GM18507 (cell line): Measurements from ENCODE around the gene CD84.
"Not testable (repeated sequence)": the region's sequence is repeated elsewhere in the genome, so short reads cannot be mapped to it uniquely, and the experiment has no call there.

Experiments
- DNase-seq: peaks from one replicate; pipeline ENCODE4 v3.0.0; 2011; ENCODE audit warnings: low read depth; ENCODE audit not compliant: insufficient read length; ENCODE audit errors: extremely low spot score
- FAIRE-seq: peaks from 2 replicates; lab custom pipeline; 2011; peaks lifted over from hg19 to GRCh38; lab: Jason Lieb, UNC

Gene CD84

GRCh38 chr1:160548960-160549664, 30.2 kb downstream of the CD84 start:
- FAIRE-seq (peak; percentile 97), DNase-seq (peak; percentile 29)

GRCh38 chr1:160548183-160548582, 31.1 kb downstream of the CD84 start:
- DNase-seq: peak; percentile 63
- FAIRE-seq: no peak

- DNase-seq (no peak), FAIRE-seq (peak; percentile 31)
Observed at GRCh38 chr1:160547422-160547821, 31.9 kb downstream of the CD84 start.

DNA sequence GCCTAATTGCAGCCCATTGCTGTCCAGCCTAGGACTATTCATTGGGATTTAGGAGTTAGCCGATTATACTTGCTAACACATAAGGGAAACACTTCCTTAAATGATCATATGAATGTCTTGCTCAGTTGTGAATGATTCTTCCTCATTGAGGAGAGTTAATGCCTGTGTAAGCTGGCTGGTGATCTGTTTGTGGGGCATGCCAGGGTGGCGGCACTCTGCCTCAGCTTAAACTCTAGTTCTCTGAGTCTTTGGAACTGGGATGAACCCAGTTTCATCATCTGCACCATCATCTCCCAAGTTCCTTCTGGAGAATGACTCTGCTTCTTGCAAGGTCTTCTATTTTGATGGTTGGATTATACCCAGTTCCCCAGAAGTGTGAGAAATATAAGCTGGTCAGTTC, 32.4 kb downstream of the CD84 start:
- FAIRE-seq (no peak), DNase-seq (no peak)

DNA sequence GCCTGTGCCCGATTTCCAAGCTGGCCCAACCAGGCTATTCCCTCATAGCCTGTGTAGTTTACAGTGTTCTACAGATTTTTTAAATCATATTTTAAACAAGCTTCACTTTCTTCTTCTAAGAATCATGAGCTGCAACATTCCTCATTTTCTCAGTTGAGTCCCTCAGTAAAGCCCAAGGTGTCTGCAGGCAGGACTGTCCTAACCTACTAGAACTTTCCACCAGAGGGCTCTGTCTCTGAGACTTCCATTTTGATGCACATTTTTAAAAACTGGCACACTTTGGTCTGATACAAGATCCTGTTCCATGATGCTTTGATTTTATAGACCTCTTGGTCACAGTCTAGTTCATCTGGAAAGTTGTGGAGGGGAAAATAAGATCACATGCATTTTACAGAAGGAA, 34.6 kb downstream of the CD84 start:
- no peak for DNase-seq
- peak; percentile 89 for FAIRE-seq

- DNase-seq: no peak
- peak; percentile 65 for FAIRE-seq
Observed at GRCh38 chr1:160542303-160542945, 36.9 kb downstream of the CD84 start.

DNA sequence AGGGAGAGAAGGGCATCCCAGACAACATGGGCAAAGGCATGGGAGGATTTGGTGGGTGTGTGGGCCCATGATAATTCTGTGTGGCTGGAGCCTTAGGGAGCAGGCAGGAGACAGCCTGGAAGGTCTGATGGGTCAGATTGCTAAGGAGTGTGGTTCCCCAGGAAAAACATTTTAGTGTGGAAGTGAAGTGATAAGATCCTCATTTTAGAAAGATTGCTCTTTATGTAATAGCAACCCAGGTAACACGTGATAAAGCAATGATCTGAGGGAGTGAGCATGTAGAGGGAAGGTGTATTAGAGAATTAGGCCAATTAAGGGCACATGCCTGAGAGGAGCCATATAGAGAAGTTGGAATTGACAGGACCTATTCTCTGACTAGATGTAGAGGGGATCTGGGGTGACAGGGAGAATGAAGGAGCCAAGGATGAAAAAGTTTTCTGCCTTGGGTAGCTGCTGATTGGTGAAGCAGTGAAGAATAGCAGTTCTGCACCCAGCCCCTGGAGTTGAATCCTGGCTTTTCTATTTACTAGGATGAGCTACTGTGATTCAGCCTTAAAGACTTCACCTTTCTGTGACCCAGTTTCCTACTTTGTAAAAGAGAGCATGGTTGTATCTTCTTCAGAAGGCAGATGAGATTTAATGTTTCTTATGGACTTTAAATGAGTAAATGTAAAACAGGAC, 37.5 kb downstream of the CD84 start:
- no peak for DNase-seq
- peak; percentile 70 for FAIRE-seq

GRCh38 chr1:160540859-160541233, 38.5 kb downstream of the CD84 start:
- FAIRE-seq: no peak
- DNase-seq: no peak

DNA sequence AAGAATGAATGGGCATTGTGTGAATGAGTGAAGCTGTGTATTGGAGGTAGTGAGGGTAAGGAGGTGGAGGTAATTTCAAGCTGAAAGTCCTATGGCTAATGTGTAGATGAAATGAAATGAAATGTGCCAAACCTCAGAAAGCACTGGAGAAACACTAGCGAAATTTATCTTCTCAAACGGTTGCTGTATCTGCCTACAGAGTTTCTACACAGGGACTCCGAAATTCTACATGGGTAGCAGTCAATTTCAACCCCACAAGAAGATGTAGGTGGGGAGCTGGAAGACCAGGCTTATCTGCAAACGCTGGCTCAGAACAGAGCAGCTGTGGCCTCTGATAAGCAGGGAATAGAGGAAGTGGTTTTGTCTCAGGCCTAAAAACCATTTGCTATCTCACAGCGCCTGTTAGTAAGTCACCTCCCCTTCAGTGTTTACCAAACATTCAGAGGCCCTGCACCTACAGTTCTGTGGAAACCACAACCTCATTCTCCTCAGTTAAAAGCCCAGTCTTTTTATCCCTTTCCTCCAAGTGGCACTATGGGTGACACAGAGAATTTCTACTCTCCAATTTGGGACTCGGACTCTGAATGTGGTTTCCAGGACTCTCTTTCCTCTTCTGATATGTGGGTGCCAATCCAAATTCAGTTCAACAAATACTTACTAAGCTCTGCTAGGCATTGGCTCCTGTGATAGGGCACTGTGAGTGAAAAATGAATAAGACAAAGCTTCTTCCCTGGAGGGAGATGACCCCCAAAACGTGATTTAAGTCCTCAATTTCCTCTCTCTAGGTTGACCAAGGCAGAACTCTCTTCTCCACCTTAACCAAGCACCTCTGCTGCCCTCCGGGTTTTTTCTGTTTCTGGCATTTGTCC, 39.1 kb downstream of the CD84 start:
- FAIRE-seq: peak; percentile 99
- peak; percentile 44 for DNase-seq

- FAIRE-seq (no peak), DNase-seq (no peak)
Observed at GRCh38 chr1:160539684-160539989, 39.7 kb downstream of the CD84 start.

DNA sequence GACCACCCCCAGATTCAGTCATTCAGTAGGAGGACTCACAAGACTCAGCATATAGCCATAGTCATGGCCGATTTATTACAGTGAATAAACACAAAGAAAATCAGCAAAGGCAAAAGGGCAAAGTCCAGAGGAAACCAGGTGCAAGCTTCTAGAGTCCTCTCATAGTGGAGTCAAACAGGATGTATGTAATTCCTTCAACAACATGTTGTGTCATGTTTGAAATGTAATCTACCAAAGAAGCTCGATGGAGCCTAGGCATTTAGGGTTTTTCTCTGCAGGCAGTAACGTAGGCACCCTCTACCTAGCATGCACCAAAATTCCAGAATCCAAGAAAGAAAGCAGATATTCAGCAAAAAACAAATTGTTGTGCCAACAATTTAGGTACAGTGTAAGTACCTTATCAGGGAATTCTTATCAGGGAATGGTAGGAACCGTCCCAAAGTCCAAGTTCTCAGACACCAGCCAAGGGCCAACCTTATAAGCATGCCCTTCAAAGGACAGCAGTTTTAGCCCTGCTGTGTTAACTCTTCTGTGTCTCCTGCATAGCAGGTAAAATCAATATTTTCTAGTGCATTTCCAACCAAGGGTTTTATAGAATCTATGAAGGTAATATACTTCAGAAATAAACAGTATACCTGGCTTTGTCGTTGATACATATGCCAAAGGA, 40.2 kb downstream of the CD84 start:
- FAIRE-seq: peak; percentile 70
- no peak for DNase-seq

DNA sequence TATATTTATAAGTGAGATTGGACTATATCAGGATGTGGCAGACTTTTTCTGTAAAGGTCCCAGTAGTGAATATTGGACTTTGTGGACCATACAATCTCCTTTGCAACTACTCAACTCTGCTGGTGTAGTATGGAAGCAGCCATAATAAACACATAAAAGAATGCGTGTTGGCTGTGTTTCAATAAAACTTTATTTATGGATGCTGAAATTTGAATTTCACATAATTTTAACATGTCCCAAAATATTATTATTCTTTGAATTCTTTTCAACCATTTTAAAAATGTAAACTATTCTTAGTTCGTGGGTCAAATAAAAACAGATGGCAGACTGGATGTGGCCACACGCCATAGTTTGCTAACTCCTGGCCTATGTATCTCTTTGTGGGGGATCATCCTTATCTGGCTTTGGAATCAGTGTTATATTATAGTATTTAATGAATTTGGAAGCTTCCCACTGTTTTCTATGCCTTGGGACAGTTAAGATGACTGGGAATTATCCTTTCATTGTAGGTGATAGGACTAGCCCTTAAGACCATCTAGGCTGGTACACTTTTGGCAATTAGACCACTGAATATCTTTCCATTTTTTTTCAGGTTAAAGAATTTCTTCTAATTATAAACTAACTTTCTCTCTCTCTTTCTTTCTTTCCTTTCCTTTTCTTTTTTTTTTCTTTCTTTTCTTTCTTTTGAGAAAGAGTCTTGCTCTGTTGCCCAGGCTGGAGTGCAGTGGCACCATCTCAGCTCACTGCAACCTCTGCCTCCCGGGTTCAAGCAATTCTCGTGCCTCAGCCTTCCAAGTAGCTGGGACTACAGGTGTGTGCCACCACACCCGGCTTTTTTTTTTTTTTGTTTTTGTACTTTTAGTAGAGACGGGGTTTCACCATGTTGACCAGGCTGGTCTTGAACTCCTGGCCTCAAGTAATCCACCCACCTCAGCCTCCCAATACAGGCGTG, 41.3 kb downstream of the CD84 start:
- no peak for FAIRE-seq

GRCh38 chr1:160534823-160535605, 44.3 kb downstream of the CD84 start:
- no peak for DNase-seq
- FAIRE-seq: peak; percentile 36

More for the DNA sequence above, 41.3 kb downstream of the CD84 start:
- no peak for DNase-seq

DNA sequence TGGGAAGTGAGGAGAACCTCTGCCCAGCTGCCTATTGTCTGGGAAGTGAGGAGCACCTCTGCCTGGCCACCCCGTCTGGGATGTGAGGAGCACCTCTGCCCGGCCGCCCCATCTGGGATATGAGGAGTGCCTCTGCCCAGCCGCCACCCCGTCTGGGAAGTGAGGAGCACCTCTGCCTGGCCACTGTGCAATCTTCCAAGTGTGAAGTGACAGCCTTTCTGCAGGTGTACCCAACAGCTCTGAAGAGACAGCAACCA, 46.8 kb downstream of the CD84 start:
- DNase-seq, FAIRE-seq: not testable (repeated sequence)

DNA sequence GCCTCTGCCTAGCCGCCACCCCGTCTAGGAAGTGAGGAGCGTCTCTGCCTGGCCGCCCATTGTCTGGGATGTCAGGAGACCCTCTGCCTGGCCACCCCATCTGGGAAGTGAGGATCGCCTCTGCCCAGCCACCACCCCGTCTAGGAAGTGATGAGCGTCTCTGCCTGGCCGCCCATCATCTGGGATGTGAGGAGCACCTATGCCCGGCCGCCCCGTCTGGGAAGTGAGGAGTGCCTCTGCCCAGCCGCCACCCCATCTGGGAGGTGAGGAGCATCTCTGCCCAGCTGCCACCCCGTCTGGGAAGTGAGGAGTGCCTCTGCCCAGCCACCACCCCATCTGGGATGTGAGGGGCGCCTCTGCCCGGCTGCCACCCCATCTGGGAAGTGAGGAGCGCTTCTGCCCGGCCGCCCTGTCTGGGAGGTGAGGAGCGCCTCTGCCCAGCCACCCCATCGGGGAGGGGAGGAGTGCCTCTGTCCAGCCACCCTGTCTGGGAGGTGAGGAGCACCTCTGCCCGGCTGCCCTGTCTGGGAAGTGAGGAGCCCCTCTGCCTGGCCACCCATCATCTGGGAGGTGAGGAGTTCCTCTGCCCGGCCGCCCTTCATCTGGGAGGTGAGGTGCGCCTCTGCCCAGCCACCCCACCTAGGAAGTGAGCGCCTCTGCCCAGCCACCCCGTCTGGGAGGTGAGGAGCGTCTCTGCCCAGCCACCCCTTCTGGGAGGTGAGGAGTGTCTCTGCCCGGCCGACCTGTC, 47.3 kb downstream of the CD84 start:
- FAIRE-seq, DNase-seq: not testable (repeated sequence)

- FAIRE-seq, DNase-seq: not testable (repeated sequence)
Observed at GRCh38 chr1:160529401-160529952, 49.8 kb downstream of the CD84 start.

GRCh38 chr1:160523789-160524188, 55.5 kb downstream of the CD84 start:
- not testable (repeated sequence) for FAIRE-seq, DNase-seq
